ENCODE results near the gene UBE2D2.

DNA sequence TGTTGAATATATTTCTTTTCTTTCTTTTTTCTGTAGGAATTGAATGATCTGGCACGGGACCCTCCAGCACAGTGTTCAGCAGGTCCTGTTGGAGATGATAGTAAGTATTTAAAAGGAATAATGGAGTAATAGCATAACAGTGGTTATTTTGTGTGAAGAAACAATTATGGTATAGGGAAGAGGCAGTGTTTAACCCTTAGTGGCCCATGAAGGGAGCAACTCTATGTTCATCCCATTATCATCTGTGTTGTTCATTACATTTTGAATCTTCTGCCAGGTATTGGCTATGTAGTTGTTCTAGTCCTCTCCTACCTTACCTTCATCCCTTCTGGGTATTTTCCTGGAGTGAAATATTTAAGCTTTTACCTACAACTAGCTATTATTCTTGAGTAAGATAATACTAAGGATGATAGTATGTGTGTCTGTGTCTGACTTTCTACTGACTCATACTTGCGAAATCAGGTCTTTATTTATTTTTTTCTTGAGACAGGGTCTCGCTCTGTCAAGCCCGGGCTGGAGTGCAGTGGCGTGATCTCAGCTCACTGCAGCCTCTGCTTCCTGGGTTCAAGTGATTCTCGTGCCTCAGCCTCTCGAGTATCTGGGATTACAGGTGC, 39.3 kb downstream of the UBE2D2 start:
- TF ChIP-seq TAF1 (IDR thresholded peaks at IDR 0.05; ENCODE audit: low read depth, low read length) (no peak), POLR2AphosphoS5 (IDR thresholded peaks at IDR 0.05; ENCODE audit: low read depth, low read length) (no peak), POLR2A (IDR thresholded peaks at IDR 0.05; ENCODE audit: low read depth, low read length) (no peak), PAX5 (IDR thresholded peaks at IDR 0.05; ENCODE audit: insufficient read depth, low read length, severe bottlenecking) (no peak), SPI1 (IDR thresholded peaks at IDR 0.05; ENCODE audit: low read depth, low read length) (no peak)

All from GM12891 (cell line).